Bone marrow (tissue), 2 donors: Measurements from ENCODE around the gene FOXJ2.
"Not testable (repeated sequence)": the region's sequence is repeated elsewhere in the genome, so short reads cannot be mapped to it uniquely, and the experiment has no call there.

Experiments
- DNase-seq, 2 donors: peaks; one replicate each; lab custom pipeline; 2025; lab: John Stamatoyannopoulos, UW

Gene FOXJ2

DNA sequence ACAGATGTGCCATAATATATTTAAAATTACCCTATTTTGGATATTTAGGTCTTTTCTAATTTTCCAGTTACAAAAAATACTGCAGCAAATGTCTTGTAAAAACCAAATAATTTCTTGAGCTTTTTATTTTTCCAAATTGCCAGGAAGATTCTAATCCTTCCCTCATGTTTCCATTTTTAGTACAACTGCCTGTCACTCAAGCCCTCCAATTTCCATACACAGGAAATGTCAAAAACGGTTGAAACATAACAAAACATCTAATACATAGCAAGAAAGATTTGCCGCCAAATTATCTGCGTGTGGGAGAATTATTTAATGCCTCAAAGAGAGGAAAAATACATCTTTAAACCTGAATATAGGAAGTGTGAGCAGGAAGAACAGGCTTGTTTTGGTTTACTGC is 2.3 kb upstream of the FOXJ2 start:
- DNase-seq, result no peak

DNA sequence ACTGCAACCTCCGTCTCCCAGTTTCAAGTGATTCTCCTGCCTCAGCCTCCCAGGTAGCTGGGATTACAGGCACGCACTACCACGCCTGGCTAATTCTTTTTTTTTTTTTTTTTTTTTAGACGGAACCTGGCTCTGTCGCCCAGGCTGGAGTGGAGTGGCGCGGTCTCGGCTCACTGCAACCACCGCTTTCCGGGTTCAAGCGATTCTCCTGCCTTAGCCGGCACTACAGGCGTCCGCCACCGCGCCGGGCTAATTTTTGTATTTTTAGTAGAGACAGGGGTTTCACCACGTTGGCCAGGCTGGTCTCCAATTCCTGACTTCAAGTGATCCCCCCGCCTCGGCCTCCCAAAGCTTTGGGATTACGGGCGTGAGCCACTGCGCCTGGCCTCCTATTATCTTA is 1.5 kb upstream of the FOXJ2 start:
- not testable (repeated sequence) for DNase-seq

DNA sequence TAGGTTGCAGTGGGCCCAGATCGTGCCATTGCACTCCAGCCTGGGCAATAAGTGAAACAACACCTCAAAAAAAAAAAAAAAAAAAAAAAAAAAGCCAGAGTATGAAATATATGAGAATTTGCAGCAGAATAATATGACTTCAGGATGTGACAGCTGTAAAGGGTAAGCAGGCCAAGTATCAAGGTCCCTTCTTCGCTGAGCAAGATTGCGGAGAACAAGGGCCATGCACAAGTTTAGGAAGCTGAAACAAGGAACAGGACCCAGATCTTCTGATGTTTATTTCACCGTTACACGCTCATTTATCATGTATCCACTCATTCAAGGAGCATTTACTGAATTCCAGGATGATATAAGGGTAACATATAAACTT is 659 bp upstream of the FOXJ2 start:
- DNase-seq, result no peak

DNA sequence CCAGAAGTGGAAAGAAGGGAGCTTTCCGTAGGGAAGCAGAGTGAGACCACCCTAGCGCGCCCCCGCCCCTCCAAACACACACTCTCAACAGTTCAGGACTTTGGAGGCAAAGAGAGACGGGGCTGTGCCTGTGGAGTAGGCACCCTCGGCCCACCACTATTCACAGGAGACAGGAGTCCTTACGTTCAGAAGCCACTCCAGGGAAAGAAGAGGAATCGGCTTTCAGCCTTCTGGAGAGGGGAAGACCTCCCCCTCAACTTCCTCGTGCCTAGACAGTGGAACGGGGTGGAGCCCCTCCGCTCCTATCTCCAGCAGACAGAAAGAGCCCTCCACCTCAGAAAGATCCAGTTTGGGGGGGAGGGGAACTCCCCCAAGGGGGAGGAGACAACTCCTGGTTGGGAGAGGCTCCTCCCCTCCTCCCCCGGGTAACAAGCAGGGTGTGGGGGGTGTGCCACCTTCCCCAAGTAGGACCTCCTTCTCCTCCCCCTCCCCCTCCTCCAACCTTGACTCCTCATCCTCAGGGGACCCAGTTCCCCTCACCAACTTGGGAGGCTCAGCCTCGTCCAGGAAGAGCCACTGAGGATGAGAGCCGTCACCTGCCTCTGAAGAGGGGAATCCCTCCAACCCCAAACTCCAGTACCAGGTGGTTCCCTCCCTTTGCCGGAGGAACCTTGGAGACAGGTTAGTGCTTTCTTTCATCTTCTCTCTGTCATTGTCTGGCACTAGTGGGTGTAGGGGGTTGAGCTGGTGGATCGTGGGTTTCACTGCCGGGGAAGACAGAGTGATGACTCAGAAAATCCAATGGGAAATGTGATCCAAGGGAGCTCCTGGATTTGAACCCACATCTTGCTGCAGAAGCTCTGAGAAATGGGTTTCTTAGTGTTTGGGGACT is 883 bp downstream of the FOXJ2 start:
- DNase-seq, result peak in 1 of 2 donors; percentile 17

DNA sequence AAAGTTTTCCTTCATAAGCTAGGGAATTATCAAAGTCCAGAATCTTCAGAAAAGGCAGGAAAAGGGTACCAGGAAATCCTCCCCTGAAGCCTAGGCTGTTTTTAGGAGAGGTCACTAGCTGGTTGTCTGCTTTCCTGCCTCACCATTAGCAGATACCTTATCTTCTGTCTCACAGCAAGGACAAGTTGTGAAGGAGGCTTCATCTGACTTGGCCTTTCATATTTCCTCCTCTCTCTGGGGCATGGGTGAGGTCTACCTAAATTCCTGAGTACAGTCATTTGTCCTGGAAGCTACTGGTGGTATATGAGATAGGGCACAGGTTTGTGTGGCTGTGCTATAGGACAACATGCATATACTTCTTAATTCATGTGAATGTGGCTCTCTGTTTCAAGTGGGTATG is 2.3 kb downstream of the FOXJ2 start:
- DNase-seq, result no peak

DNA sequence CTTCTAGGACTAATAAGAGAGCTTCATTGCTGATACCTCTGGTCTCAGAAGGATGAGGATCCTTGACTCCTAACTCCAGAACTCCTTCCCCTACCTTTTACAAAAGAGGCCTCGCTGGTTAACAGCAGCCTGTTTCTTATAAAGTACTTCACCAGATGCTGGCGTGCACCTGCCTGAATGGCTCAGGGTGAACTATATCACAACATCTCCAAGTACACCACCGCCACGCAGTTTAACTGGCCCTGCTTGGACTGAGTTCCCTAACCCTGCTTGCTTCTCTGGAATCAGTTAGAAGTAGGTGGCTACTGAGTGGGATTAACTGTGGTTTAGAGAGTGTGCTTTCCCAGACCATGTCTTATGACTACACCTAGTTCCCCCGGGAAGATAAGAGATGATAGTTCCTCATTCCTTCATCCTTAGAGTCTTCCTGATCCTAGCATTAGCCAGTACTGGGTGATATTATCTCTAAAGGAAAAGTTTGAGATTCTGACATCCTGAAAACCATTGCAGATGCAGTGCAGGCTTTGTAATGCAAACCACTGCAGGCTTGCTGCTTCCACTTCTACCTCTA is 3.0 kb downstream of the FOXJ2 start:
- DNase-seq, result no peak

DNA sequence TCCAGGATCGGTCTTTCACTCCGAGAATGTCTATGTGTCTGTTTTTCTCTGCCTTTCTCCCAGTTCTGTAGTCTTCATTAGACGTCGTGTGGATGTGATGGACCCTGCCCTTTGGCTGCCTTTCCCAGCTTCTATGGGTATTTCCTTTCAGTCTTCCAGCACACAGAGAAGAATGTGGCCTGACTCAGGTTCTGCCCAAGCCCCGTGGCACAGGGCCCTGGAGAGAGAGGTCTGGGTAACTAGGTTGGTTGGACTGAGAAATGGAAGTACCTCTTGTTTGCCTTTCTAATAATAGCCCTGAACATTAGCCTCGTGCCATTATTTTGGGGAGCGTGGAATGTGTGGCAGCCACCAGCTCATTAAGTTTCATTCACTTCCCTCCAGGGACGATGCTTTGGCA is 3.8 kb downstream of the FOXJ2 start:
- no peak for DNase-seq

DNA sequence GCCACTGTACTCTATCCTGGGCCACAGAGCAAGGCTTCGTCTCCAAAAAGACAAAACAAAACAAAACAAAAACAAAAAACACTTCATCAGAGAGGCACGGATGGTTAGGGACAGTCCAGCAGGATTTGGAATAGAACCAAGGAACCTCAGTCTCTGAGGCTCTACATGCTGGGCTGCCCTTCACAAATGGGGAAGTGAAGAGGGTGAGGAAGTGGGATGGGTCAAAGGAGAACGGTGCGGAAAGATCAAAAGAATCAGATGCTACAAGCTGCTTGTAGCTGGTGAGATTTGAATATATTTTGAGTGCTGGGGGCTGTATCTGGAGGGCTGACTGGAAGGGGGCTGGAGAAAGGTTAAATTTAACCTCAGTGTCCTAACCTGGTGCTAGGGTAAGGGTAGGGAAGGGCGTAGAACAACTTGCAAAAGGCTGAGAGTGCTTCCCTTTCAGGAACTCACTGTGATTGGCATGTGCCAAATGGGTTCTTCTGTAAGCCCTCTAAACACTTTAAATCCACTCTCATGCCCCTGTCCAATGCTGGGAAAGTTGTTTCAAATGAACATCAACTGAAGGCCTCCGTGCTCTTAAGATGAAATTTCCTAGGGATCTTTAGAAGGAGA is 4.6 kb downstream of the FOXJ2 start:
- peak; percentile 10 to 75 for DNase-seq

DNA sequence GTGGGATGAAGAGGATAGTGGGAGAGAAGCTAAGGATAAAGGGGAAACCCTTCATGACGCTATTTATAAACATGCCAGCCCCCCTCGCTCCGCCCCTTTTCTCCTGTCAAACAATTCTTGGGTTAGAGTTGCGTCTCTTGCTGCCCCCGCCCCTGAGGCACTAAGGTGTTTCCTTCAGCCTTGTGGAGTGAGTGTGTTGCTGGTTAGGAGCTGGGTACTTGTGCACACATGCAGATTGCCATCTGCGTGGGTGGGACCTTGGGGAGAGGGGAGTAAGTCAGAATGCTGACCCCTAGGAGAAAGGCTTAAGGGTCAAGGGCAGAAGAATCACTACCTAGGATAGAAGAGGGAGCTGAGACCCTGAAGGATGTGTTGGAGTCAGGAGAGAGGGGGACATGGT is 5.4 kb downstream of the FOXJ2 start:
- no peak for DNase-seq

DNA sequence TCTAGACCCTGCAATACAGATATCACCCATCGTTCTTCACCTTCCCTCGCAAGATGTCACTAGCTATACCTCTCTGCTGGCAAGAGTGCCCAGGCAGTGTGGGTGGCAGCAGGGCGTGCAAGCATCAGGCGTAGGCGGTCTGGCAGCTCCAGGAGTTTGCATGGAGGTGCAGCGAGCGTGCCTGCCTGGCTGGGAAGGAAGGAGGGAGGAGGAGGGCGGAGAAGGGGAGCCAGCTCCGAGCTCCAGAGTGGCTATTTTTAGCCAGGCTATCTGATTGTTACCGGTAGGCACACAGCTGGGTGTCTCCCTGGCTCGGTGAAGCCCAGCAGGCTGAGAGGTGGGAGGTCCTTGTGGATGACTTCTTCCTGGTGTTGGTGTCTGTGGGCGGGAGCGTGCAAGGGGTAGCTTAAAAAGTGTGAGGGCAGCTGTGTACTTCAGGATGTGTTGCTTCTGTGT is 6.2 kb downstream of the FOXJ2 start:
- no peak for DNase-seq

DNA sequence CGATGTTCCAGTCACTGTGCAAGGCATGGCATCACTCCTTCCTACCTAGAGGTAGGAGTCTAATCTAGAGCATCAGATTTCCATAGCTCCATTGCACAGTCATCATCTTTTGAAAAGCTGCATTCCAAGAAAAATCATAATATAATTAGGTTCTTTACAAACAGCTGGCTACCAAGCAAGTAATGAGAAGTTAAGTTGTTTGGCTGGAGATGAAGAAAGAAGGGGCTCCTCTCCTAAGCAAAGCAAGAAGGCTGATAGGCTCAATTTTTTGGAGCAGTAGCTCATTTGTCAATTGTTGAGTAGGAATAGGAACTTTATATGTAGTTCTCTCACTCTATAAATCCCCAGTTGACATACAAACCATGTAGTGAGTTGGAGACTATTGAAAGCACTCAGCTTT is 8.3 kb downstream of the FOXJ2 start:
- DNase-seq, result no peak

DNA sequence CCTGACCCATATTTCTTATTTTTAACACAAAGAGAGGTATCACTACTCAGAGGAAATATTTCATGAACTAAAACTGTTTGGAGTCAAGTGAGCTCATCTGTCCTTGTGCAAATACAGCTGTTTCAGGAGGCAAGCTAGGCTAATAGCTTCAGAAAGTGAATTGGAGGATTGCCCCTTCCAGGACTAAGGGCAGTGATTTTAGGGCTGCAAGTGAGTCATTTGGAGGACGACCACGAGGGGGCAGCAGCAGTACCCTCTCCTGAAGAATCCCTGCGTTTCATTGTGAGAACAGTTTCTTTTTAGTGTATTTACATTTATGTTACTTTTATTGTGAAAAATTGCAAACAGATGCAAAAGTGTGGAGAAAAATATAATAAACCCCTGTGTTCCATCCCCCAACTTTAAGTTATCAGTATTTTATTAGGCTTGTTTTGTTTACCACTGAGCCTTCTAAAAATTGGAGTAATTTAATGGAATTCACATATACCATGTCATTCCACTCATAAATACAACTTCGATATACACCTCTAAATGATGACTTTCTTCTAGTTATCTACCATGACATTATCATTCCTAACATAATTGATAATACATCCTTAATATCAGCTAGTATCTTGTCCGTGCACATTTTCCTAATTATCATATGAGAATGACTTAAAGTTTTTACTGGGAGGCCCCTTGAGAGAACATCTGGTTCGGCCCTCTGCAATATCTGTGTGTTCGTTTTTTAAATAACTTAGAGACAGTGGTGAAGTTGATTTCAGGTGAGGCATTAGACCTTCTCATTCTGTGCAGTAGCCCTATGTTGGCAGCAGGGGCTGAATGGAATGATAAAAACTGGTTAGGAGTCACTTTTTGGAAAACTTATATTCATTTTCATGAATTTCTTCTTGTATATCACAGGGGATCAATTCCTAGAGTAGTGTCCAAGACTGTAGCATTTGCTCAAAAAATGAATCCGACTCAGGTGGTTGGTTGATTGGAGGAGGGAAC is 13.7 kb downstream of the FOXJ2 start:
- DNase-seq, result peak; percentile 42 to 62

DNA sequence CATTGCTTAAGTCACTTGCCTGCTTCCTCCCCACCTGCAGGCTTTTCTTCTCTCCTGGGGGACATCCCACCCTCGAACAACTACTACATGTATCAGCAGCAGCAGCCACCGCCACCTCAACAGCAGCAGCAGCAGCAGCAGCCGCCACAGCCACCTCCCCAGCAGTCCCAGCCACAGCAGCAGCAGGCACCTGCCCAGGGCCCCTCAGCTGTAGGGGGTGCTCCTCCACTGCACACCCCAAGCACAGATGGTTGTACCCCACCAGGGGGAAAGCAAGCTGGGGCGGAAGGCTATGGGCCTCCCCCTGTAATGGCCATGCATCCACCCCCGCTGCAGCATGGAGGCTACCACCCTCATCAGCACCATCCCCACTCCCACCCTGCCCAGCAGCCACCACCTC is 15.3 kb downstream of the FOXJ2 start:
- no peak for DNase-seq

DNA sequence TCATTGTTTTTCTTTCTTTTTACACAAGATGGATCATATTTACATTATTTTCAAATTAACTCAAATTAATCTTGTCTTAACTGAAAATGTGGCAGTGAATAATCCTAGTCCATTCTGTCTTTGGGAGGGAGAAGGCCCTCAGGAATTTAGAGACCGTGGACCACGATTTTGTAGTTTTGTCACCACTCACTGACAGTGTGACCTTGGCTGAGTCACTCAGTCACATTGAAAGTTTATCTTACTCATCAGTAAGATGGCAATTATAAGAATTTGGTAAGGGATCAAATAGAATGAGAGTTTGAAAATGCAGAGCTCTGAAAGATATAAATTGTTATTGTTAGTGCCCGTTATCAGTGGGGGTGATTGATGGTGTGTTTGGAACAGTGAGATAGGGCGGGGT is 16.4 kb downstream of the FOXJ2 start:
- DNase-seq, result no peak

DNA sequence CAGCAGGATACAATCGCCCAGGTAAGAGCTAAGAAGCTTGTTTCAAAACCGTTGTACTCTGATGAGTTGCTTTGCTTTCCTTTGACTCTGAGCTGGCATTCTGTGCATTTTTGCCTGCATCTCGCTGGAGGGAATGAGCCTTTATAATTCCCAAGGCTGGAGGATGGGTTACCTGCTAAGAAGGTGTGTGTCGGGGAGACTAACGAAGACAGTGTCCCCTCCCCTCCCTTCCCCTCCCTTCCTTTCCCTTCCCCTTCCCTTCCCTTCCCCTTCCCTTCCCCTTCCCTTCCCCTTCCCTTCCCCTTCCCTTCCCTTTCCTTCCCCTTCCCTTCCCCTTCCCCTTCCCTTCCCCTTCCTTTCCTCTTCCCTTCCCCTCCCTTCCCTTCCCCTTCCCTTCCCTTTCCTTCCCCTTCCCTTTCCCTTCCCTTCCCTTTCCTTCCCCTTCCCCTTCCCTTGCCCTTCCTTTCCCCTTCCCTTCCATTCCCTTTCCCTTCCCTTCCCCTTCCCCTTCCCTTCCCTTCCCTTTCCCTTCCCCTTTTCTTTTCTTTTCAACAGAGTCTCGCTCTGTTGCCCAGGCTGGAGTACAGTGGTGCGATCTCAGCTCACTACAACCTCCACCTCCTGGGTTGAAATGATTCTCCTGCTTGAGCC is 18.2 kb downstream of the FOXJ2 start:
- no peak for DNase-seq

DNA sequence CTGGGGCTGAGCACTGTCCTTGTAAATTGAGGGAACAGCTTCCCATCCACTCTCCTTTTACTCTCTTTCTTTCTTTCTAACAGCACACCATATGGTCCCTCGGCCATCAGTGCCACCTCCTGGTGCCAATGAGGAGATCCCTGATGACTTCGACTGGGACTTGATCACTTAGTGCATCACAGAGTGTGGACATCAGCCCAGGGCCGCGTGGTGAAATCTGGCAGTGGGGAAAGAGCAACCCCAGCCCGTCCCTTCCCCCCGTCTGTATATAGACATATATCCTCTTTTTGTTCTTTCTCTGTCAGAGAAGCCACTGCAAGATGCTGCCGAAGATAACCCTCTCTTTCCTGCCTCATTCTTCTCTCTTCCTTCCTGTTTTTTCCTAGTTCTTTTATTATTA is 20.2 kb downstream of the FOXJ2 start:
- peak in 1 of 2 donors; percentile 13 for DNase-seq

DNA sequence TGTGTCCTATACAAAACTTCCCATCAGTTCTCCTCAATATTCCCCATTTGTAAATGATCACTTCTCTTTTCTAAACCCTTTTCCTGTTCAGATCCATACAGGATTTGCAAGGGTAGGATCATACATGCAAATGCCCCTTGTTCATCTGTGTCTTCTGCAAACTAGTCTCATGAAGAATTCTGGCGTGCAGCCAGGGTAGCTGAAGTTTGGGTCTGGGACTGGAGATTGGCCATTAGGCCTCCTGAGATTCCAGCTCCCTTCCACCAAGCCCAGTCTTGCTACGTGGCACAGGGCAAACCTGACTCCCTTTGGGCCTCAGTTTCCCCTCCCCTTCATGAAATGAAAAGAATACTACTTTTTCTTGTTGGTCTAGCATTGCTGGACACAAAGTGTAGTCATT is 22.3 kb downstream of the FOXJ2 start:
- no peak for DNase-seq

DNA sequence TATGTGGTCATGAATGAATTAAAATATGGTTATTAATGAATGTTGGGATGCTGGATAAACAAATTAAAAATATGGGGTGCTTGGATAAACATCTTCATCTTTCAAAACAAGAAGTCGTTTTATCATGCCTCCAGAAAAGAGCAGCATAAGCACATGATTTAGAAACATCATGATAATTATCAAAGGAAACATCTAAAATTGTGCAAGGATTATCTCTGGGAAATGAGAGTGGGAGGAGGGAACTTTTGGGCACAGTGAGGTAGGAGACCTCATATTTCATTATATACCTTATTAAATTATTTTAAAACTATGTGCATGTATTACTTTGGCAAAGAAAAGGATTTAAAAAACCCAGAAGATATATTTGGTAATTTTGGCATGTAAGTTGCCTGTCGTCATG is 24.8 kb downstream of the FOXJ2 start:
- DNase-seq, result no peak

DNA sequence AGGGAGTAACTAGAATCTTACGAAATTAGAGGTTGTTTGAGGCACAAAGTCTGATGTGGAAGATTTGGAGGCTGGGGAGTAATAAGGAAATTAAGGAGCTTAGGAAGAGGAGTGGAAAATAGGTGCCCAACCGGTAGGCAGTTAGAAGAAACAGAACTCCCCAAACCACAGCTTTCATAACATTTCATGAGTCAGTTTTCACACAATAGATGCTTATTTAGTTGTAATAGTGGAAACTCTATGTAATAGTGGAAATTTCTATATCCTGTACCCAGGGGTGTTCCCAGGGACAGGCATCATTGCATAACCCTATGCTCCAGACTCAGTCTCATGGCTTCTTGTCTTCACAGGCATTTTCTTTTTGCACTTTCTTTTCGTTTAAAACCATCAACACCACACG is 25.3 kb downstream of the FOXJ2 start:
- no peak for DNase-seq

DNA sequence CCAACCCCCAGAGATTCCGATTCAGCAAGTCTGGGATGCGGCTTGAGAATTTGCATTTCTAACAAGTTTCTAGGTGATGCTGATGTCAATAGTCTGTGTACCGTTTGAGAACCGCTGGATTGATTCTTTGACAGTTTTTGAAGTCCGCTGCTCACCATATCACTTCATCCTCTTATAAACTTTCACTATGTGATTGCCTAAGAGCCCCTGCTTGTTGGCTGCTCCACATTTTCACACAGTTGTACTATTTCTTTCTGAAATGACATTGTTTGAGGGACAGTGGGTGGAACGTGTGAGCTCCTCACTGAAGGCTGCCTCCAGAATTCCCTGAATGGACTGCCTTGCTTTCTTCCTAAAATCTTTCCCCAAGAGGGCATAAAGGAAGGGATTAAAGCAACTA is 26.0 kb downstream of the FOXJ2 start:
- DNase-seq, result no peak

DNA sequence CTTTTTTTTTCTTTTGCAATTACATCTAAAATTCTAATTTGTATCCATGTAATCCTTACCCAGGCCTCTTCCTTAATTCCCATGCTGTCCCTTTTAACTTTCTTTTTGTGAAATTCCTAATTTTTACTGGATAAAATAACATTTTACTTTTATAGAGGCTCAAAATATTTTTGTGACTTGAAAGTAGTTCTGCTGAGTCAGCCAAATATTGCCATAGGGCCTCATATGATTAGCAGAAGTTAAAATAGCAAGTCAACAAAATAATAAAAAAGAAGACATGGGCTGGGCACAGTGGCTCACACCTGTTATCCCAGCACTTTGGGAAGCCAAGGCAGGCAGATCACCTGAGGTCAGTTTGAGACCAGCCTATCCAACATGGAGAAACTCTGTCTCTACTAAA is 31.6 kb downstream of the FOXJ2 start:
- no peak for DNase-seq
